SHP77 treated with DMSO at 0.1 percent for 48 hours (cell line): ENCODE data around the gene FBXW11.

Experiments used
- DNase-seq: peaks from one replicate; lab custom pipeline; 2025; lab: John Stamatoyannopoulos, UW

Gene FBXW11

GRCh38 chr5:172015346-172015745 lies 8.9 kb upstream of the FBXW11 start:
- no peak for DNase-seq

GRCh38 chr5:172010278-172010677 lies 3.8 kb upstream of the FBXW11 start:
- DNase-seq, result no peak

- no peak for DNase-seq
These were observed 3.3 kb upstream of the FBXW11 start for GRCh38 chr5:172009536-172010270.

- DNase-seq, result no peak
These were observed 2.3 kb upstream of the FBXW11 start for GRCh38 chr5:172008689-172009141.

GRCh38 chr5:172008111-172008455 lies 1.6 kb upstream of the FBXW11 start:
- DNase-seq, result no peak

GRCh38 chr5:172007175-172008110 lies 1.0 kb upstream of the FBXW11 start:
- no peak for DNase-seq

GRCh38 chr5:172005708-172006320 lies 624 bp downstream of the FBXW11 start:
- no peak for DNase-seq

GRCh38 chr5:172004824-172005237 lies 1.6 kb downstream of the FBXW11 start:
- no peak for DNase-seq

- DNase-seq, result no peak
These were observed 2.7 kb downstream of the FBXW11 start for GRCh38 chr5:172003746-172004145.

GRCh38 chr5:172002840-172003512 lies 3.5 kb downstream of the FBXW11 start:
- no peak for DNase-seq

- no peak for DNase-seq
These were observed 4.1 kb downstream of the FBXW11 start for GRCh38 chr5:172002310-172002709.

- no peak for DNase-seq
These were observed 6.6 kb downstream of the FBXW11 start for GRCh38 chr5:171999877-172000276.

GRCh38 chr5:171999100-171999499 lies 7.3 kb downstream of the FBXW11 start:
- DNase-seq, result no peak

- DNase-seq, result no peak
These were observed 9.4 kb downstream of the FBXW11 start for GRCh38 chr5:171997011-171997410.

- no peak for DNase-seq
These were observed 13.6 kb downstream of the FBXW11 start for GRCh38 chr5:171992813-171993212.

GRCh38 chr5:171992305-171992704 lies 14.1 kb downstream of the FBXW11 start:
- DNase-seq, result no peak

- no peak for DNase-seq
These were observed 15.8 kb downstream of the FBXW11 start for GRCh38 chr5:171990713-171991015.

- DNase-seq, result no peak
These were observed 16.3 kb downstream of the FBXW11 start for GRCh38 chr5:171989946-171990712.

GRCh38 chr5:171989276-171989675 lies 17.2 kb downstream of the FBXW11 start:
- no peak for DNase-seq

- no peak for DNase-seq
These were observed 19.7 kb downstream of the FBXW11 start for GRCh38 chr5:171986772-171987171.

GRCh38 chr5:171984748-171985419 lies 21.6 kb downstream of the FBXW11 start:
- no peak for DNase-seq
